Ishikawa (cell line): Measurements from ENCODE around the gene ADSS2.

Experiments used
- CEBPB ChIP-seq: IDR thresholded peaks from 2 replicates; pipeline ENCODE4 v1.6.1; 2012
- CREB1 ChIP-seq: IDR thresholded peaks from 2 replicates; pipeline ENCODE4 v1.6.1; 2012; ENCODE audit warnings: low read depth
- EGR1 ChIP-seq: IDR thresholded peaks from 2 replicates; pipeline ENCODE4 v1.6.1; 2012
- EP300 ChIP-seq: IDR thresholded peaks from 2 replicates; pipeline ENCODE4 v1.6.1; 2012; ENCODE audit warnings: borderline replicate concordance
- FOXM1 ChIP-seq: IDR thresholded peaks from 2 replicates; pipeline ENCODE4 v1.6.1; 2012; ENCODE audit warnings: low read depth, borderline replicate concordance
- MAX ChIP-seq: IDR thresholded peaks from 2 replicates; pipeline ENCODE4 v1.6.1; 2012
- NFIC ChIP-seq: IDR thresholded peaks from 2 replicates; pipeline ENCODE4 v1.6.1; 2012
- RAD21 ChIP-seq: IDR thresholded peaks from 2 replicates; pipeline ENCODE4 v1.6.1; 2012; ENCODE audit warnings: low read depth
- TAF1 ChIP-seq: IDR thresholded peaks from 2 replicates; pipeline ENCODE4 v1.6.1; 2012; ENCODE audit warnings: low read depth, mild to moderate bottlenecking
- TCF12 ChIP-seq: IDR thresholded peaks from 2 replicates; pipeline ENCODE4 v1.6.1; 2012; ENCODE audit warnings: low read depth
- TEAD4 ChIP-seq: IDR thresholded peaks from 2 replicates; pipeline ENCODE4 v1.6.1; 2012
- USF1 ChIP-seq: IDR thresholded peaks from 2 replicates; pipeline ENCODE4 v1.6.1; 2012
- YY1 ChIP-seq: IDR thresholded peaks from 2 replicates; pipeline ENCODE4 v1.6.1; 2012; ENCODE audit warnings: low read depth
- ZBTB7A ChIP-seq: IDR thresholded peaks from 2 replicates; pipeline ENCODE4 v1.6.1; 2012; ENCODE audit warnings: low read depth
- TF ChIP-seq, protein P1 (sequence below): IDR thresholded peaks from 2 replicates; pipeline ENCODE4 v1.6.1; 2012; ENCODE audit warnings: low read depth, mild to moderate bottlenecking

Gene ADSS2

DNA sequence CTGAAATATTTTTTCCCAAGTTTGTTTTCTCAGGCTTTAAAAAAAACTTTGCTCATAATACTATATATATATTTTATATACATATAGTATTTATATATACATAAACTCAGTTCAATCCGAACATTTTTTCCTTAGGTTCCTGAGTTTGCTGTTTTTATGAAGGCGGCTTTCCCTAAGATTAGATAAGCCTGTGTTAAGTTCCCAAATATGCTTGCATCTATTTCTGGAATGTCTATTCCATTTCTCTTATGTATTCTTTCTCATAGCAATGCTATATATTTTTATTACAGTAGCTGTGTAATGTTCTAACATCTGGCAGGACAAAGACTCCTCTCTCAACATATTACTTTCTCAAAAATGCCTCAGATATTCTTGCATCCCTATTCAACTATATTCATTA is 45.9 kb downstream of the ADSS2 start:
- TF ChIP-seq NFIC, result no peak
- no peak for TF ChIP-seq FOXM1
- TF ChIP-seq EGR1, result no peak
- no peak for TF ChIP-seq TEAD4
- TF ChIP-seq RAD21, result no peak
- no peak for TF ChIP-seq EP300
- no peak for TF ChIP-seq ZBTB7A
- TF ChIP-seq TCF12, result no peak
- no peak for TF ChIP-seq YY1
- TF ChIP-seq CEBPB, result no peak

GRCh38 chr1:244403431-244403830 is 48.3 kb downstream of the ADSS2 start:
- no peak for TF ChIP-seq TAF1
- no peak for TF ChIP-seq CEBPB
- no peak for TF ChIP-seq CREB1
- no peak for TF ChIP-seq RAD21
- no peak for TF ChIP-seq YY1
- TF ChIP-seq EP300, result no peak
- TF ChIP-seq EGR1, result no peak
- no peak for TF ChIP-seq USF1
- TF ChIP-seq TCF12, result no peak
- TF ChIP-seq, protein P1, sequence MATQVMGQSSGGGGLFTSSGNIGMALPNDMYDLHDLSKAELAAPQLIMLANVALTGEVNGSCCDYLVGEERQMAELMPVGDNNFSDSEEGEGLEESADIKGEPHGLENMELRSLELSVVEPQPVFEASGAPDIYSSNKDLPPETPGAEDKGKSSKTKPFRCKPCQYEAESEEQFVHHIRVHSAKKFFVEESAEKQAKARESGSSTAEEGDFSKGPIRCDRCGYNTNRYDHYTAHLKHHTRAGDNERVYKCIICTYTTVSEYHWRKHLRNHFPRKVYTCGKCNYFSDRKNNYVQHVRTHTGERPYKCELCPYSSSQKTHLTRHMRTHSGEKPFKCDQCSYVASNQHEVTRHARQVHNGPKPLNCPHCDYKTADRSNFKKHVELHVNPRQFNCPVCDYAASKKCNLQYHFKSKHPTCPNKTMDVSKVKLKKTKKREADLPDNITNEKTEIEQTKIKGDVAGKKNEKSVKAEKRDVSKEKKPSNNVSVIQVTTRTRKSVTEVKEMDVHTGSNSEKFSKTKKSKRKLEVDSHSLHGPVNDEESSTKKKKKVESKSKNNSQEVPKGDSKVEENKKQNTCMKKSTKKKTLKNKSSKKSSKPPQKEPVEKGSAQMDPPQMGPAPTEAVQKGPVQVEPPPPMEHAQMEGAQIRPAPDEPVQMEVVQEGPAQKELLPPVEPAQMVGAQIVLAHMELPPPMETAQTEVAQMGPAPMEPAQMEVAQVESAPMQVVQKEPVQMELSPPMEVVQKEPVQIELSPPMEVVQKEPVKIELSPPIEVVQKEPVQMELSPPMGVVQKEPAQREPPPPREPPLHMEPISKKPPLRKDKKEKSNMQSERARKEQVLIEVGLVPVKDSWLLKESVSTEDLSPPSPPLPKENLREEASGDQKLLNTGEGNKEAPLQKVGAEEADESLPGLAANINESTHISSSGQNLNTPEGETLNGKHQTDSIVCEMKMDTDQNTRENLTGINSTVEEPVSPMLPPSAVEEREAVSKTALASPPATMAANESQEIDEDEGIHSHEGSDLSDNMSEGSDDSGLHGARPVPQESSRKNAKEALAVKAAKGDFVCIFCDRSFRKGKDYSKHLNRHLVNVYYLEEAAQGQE, result no peak
- TF ChIP-seq TEAD4, result no peak
- no peak for TF ChIP-seq ZBTB7A
- TF ChIP-seq MAX, result no peak
- no peak for TF ChIP-seq FOXM1
- TF ChIP-seq NFIC, result no peak

DNA sequence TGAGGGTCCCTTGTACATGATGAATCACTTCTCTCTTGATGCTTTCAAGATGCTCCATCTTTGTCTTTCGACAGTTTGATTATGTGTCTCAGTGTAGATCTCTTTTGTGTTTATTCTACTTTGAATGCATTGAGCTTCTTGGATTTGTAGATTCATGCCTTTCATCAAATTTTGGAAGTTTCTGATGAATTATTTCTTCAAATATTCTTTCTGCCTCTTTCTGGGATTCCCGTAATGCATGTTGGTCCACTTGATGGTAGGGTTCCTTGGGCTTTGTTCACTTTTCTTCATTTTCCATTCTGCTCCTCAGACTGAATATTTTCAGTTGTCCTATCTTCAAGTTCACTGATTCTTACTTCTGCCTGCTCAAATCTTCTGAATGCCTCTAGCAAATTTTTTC is 50.7 kb downstream of the ADSS2 start:
- no peak for TF ChIP-seq MAX
- no peak for TF ChIP-seq NFIC
- TF ChIP-seq CREB1, result no peak
- TF ChIP-seq FOXM1, result no peak
- no peak for TF ChIP-seq CEBPB
- no peak for TF ChIP-seq TEAD4
- TF ChIP-seq RAD21, result no peak
- TF ChIP-seq EP300, result no peak
- TF ChIP-seq YY1, result no peak

DNA sequence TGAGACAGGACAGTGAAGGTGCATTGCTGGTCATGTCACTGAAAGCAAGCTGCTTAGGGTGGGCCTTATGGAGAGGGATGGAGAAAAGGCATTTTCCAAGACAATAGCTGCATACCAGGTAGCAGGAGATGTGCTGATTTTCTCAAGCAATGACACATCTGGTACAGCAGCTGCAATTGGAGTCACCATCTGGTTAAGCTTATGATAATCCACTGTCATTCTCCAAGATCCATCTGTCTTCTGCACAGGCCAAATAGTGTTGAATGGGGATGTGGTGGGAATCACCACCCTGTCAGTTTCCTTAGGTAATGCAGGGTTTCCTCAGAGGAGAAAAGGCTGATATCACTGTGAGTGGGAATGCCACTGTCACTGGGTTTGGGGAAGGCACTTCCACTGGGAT is 54.6 kb downstream of the ADSS2 start:
- TF ChIP-seq NFIC (no peak), TAF1 (no peak), EP300 (no peak), CREB1 (no peak), RAD21 (no peak), TEAD4 (no peak), EGR1 (no peak), CEBPB (no peak), YY1 (no peak), FOXM1 (no peak), ZBTB7A (no peak), TCF12 (no peak), MAX (no peak), USF1 (no peak)
- TF ChIP-seq, protein P1, result no peak

DNA sequence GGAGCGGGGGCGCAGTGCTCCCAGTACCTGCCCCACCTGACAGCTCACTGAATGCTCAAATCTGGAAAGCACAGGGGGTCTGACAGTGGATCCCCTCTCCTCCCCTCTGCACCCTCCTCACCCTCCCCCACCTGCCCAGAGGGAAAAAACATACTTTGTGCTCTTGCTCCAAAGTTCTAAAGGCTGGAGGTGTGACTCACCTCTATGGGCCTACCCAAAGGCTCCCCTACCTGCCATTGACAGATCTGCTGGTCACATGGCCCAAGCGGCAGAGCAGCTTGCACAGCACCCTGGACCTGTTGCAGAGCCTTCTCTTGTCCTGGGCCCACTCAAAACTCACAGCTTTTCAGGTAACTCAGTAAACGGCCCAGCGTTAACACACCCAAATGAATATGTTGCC is 55.7 kb downstream of the ADSS2 start:
- TF ChIP-seq CREB1 (no peak), USF1 (peak; percentile 58)
